Chondrocyte (in vitro differentiated cells): ENCODE results near the gene MCIDAS. TPM values are rescaled to one million over a fixed set of nuclear protein-coding genes. Genes with fewer than 3 reads are reported as not detected.

Experiments used
- DNase-seq: peaks from one replicate; pipeline ENCODE4 v3.0.0; 2021; ENCODE audit warnings: mixed read lengths, low spot score
- H3K27ac Mint-ChIP-seq: one replicate; pipeline ENCODE4 v1.8.0; 2021; ENCODE audit warnings: mild to moderate bottlenecking, moderate library complexity, mixed read lengths; ENCODE audit not compliant: unreplicated experiment
- H3K27me3 Mint-ChIP-seq: 2 replicates; pipeline ENCODE4 v1.8.0; 2021; ENCODE audit warnings: low read depth, mixed read lengths
- H3K36me3 Mint-ChIP-seq: 2 replicates; pipeline ENCODE4 v1.8.0; 2021; ENCODE audit warnings: low read depth, mixed read lengths
- H3K4me1 Mint-ChIP-seq: 2 replicates; pipeline ENCODE4 v1.8.0; 2021; ENCODE audit warnings: low read depth, mild to moderate bottlenecking, mixed read lengths
- H3K4me3 Mint-ChIP-seq: one replicate; pipeline ENCODE4 v1.8.0; 2021; ENCODE audit warnings: mild to moderate bottlenecking, moderate library complexity, mixed read lengths; ENCODE audit not compliant: unreplicated experiment
- H3K9me3 Mint-ChIP-seq: 2 replicates; pipeline ENCODE4 v1.8.0; 2021; ENCODE audit warnings: low read depth, mixed read lengths
- microRNA-seq: library from miRNA; unstranded; fragments of <30 nt; microRNA quantifications from one replicate; pipeline ENCODE4 v1.2.0, GENCODE V29; 2020; ENCODE audit warnings: borderline number of aligned reads
- total RNA-seq: library from RNA; stranded (reverse); gene quantifications from 3 replicates; pipeline ENCODE4 v1.2.1, GENCODE V29; 2021
- TF ChIP-seq, protein P1 (sequence below): fragments of 200-600 bp; sonication (generic); IDR thresholded peaks from 2 replicates; pipeline ENCODE4 v1.5.0; 2021; ENCODE audit warnings: antibody characterized with exemption, mild to moderate bottlenecking, moderate library complexity

Gene MCIDAS
- total RNA-seq, 1 donor from 2014 or later: 0.15 TPM

DNA sequence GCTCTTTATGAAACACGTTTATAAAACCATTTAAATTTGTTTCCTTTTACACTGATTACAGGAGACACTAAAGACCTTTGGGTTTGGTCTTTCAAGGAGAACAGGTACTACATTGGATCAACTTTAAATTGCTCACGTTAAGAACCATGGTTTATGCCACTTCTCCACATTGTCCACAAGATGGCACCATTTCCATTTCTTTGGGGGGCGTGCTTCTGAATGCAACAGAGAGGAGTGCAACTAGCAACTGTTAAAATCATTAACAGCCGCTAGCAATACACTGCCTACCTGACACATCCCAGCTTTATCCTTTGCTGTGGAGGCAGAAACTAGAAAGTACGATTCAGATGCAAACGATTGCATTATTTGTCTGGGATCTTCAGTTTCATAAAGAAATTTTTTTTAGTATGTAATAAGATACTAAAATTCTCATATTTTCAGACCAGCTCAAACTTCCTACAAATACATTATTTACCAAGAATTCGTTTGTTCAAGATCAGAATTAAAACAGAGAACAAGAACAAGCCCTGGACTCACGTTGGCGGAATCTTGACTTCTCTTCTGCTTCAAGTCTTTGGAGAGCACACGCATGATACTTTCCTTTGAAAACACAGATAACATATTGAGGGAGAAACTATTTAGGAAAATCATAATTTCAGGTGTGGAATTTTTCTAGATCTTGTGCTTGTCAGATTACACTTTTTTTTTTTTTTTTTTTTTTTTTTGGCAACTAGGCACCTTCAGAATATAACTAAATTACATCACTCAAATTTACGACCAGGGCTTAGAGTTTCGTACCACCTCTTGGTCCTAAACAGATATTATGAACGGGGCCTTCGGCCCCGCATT, 54.8 kb downstream of the MCIDAS start:
- peak overlapping the region; percentile 83 for H3K4me3 Mint-ChIP-seq
- H3K9me3 Mint-ChIP-seq: no peaks in the 10 kb centered on the region
- no peak for DNase-seq
- TF ChIP-seq, protein P1, sequence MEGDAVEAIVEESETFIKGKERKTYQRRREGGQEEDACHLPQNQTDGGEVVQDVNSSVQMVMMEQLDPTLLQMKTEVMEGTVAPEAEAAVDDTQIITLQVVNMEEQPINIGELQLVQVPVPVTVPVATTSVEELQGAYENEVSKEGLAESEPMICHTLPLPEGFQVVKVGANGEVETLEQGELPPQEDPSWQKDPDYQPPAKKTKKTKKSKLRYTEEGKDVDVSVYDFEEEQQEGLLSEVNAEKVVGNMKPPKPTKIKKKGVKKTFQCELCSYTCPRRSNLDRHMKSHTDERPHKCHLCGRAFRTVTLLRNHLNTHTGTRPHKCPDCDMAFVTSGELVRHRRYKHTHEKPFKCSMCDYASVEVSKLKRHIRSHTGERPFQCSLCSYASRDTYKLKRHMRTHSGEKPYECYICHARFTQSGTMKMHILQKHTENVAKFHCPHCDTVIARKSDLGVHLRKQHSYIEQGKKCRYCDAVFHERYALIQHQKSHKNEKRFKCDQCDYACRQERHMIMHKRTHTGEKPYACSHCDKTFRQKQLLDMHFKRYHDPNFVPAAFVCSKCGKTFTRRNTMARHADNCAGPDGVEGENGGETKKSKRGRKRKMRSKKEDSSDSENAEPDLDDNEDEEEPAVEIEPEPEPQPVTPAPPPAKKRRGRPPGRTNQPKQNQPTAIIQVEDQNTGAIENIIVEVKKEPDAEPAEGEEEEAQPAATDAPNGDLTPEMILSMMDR: peak; percentile 93
- no peaks in the 10 kb centered on the region for H3K36me3 Mint-ChIP-seq
- H3K27me3 Mint-ChIP-seq: peaks cover 35% of the 10 kb centered on the region
- H3K27ac Mint-ChIP-seq: no peak overlapping the region
- H3K4me1 Mint-ChIP-seq: peaks cover 39% of the 10 kb centered on the region

DNA sequence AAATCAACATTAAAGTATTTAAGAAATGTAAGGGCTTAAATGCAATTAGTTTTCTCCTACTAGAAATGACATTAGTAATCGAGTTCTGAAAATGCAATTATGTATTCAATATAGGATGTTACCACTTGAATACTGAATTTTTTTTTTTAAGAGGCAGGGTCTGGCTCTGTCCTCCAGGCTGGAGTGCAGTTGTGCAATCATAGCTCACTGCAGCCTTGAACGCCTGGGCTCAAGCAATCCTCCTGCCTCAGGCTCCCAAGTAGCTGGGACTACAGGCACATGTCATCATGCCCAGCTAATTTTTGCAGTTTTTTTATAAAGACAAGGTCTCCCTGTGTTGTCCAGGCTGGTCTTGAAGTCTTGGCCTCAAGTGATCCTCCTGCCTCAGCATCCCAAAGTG, 55.6 kb downstream of the MCIDAS start:
- Mint-ChIP-seq H3K27ac (no peak overlapping the region), H3K36me3 (peaks cover 1% of the 10 kb centered on the region), H3K4me1 (peaks cover 35% of the 10 kb centered on the region), H3K27me3 (peaks cover 28% of the 10 kb centered on the region), H3K9me3 (no peaks in the 10 kb centered on the region), H3K4me3 (no peak overlapping the region)
- DNase-seq: no peak
- TF ChIP-seq, protein P1: no peak

Small RNA genes within 50 kb of the gene (microRNA-seq; reads per million reads assigned to microRNA genes)
- gene MIR449A (19.4 reads per million, percentile 36 among the genes with 10 or more reads in this experiment), gene MIR449B (not detected), gene MIR449C (5.0 reads per million)

Other genes starting within 250 kb of the MCIDAS start
- not detected in 3 replicates for gene ESM1, start 241.7 kb downstream of the MCIDAS start, total RNA-seq
- gene GZMK, start 203.1 kb downstream of the MCIDAS start, total RNA-seq: not detected in 3 replicates
- gene GZMA, start 124.7 kb downstream of the MCIDAS start, total RNA-seq: not detected in 3 replicates
- gene GPX8, start 67.1 kb downstream of the MCIDAS start, total RNA-seq: 196 to 212 TPM (median 198 TPM) in 3 replicates
- not detected in 3 replicates for gene CDC20B, start 54.1 kb downstream of the MCIDAS start, total RNA-seq
- gene CCNO, start 6.3 kb upstream of the MCIDAS start, total RNA-seq: 1.7 to 2.0 TPM in 2 of 3 replicates, not detected in the other
- gene DHX29, start 80.4 kb upstream of the MCIDAS start, total RNA-seq: 22.2 to 32.2 TPM (median 23.0 TPM) in 3 replicates
- 44.1 to 63.3 TPM (median 45.3 TPM) in 3 replicates for gene MTREX, start 80.7 kb upstream of the MCIDAS start, total RNA-seq